HG02884 (cell line): ENCODE results near the gene TBXAS1.
"Not testable (repeated sequence)": the region's sequence is repeated elsewhere in the genome, so short reads cannot be mapped to it uniquely, and the experiment has no call there.

Experiments used
- ATAC-seq: cut with Tn5 transposase; IDR thresholded peaks from one replicate; pipeline ENCODE4 v1.9.1; 2021; ENCODE audit warnings: mild to moderate bottlenecking, moderate library complexity; ENCODE audit not compliant: unreplicated experiment

The TBXAS1 gene

GRCh38 chr7:139913021-139913844 lies 84.2 kb downstream of the TBXAS1 start:
- ATAC-seq, result no peak

- ATAC-seq, result no peak
Observed at GRCh38 chr7:139913845-139914135, 84.7 kb downstream of the TBXAS1 start.

GRCh38 chr7:139914306-139915267 lies 85.5 kb downstream of the TBXAS1 start:
- no peak for ATAC-seq

- no peak for ATAC-seq
Observed at GRCh38 chr7:139915268-139915863, 86.3 kb downstream of the TBXAS1 start.

GRCh38 chr7:139915864-139916716 lies 87.0 kb downstream of the TBXAS1 start:
- peak; percentile 86 for ATAC-seq

- peak; percentile 69 for ATAC-seq
Observed at GRCh38 chr7:139916717-139917395, 87.8 kb downstream of the TBXAS1 start.

- no peak for ATAC-seq
Observed at GRCh38 chr7:139917851-139918250, 88.8 kb downstream of the TBXAS1 start.

GRCh38 chr7:139918480-139918879 lies 89.4 kb downstream of the TBXAS1 start:
- ATAC-seq, result no peak

- no peak for ATAC-seq
Observed at GRCh38 chr7:139923090-139923489, 94.0 kb downstream of the TBXAS1 start.

- ATAC-seq, result no peak
Observed at GRCh38 chr7:139924461-139924860, 95.4 kb downstream of the TBXAS1 start.

- ATAC-seq, result not testable (repeated sequence)
Observed at GRCh38 chr7:139929221-139929620, 100.2 kb downstream of the TBXAS1 start.

- no peak for ATAC-seq
Observed at GRCh38 chr7:139930286-139930965, 101.4 kb downstream of the TBXAS1 start.

GRCh38 chr7:139931190-139931934 lies 102.3 kb downstream of the TBXAS1 start:
- no peak for ATAC-seq

GRCh38 chr7:139932531-139932930 lies 103.5 kb downstream of the TBXAS1 start:
- no peak for ATAC-seq

GRCh38 chr7:139936760-139937310 lies 107.8 kb downstream of the TBXAS1 start:
- ATAC-seq, result no peak

- ATAC-seq, result no peak
Observed at GRCh38 chr7:139937715-139938114, 108.7 kb downstream of the TBXAS1 start.

GRCh38 chr7:139940866-139941265 lies 111.8 kb downstream of the TBXAS1 start:
- no peak for ATAC-seq

GRCh38 chr7:139941421-139941820 lies 112.4 kb downstream of the TBXAS1 start:
- no peak for ATAC-seq
